Measurements from ENCODE around the gene GJA1.

GJA1 gene

GRCh38 chr6:121492536-121492935, 57.1 kb downstream of the GJA1 start:
- DNase-seq, result no peak

- DNase-seq, result no peak
Observed at GRCh38 chr6:121497970-121498375, 62.5 kb downstream of the GJA1 start.

GRCh38 chr6:121498481-121499276, 63.2 kb downstream of the GJA1 start:
- no peak for DNase-seq

Data from CD4-positive, alpha-beta T cell treated with Interleukin-17A for 4 hours (primary cell).